Erythroblast (primary cell): ENCODE data around the gene SIRPD.

Experiments used
- GATA1 ChIP-seq: IDR thresholded peaks from 2 replicates; pipeline ENCODE4 v1.6.1; 2011; ENCODE audit warnings: low read depth, mild to moderate bottlenecking, control low read depth, low read length, moderate library complexity
- POLR2A ChIP-seq: IDR thresholded peaks from 2 replicates; pipeline ENCODE4 v1.6.1; 2011; ENCODE audit warnings: mild to moderate bottlenecking, low read length

GRCh38 chr20:1526896-1527295 lies 30.6 kb downstream of the SIRPD start:
- TF ChIP-seq POLR2A (no peak), GATA1 (no peak)
